ENCODE measurements around the gene WNT1. TPM values are rescaled to one million over a fixed set of nuclear protein-coding genes. Genes with fewer than 3 reads are reported as not detected.

The WNT1 gene
- total RNA-seq, 4 donors from 2014 or later: not detected

DNA sequence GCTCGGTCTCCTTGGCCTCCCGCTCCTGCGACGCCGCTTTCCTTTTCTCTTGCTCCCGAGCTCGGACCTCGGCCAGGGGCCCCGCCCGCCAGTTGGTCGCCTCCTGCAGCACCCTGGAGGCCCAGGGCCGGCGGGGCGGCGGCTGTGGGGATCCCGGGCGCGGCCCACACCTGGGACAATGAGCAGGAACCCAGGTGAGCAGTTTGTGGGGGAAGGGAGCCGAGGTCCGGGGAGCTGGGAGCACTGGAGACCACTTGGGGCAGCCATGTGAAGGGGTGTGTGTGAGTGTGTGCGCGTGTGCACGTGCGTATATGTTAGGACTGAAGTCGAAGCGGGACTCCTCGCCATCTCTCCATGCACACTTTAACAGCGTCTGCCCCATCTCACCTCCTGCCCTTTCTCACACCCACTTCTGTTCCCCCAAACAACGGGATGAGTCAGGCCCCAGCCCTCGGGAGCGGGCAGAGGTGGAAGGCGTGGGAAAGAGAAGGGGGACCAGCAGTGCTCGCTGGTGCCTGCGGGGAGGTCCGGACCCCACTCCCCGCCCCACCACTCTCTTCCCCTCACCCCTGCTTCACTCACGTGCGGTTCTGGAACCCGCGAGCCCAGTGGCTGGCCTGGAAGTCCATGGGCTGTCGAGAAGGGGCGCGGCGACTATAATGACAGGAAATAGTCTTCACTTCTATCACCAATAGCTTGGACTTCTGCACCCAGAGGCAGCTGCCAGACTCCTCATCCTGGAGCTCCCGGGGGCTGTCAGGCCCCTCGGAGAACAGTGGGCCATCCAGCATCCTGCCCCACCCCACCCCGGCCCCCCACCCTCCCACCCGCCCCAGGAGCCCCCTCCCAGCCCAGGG, 20.6 kb downstream of the WNT1 start:
- 2% methylated on average over 29 to 44 of the region's 48 CpGs for WGBS, 2 donors
- Histone ChIP-seq H3K27ac (no peak overlapping the region), H3K27me3 (peaks cover 0 to 89% of the 10 kb centered on the region in 2 donors), H3K36me3 (peaks cover 0 to 35% (median 4%) of the 10 kb centered on the region in 3 donors), H3K9me3 (no peaks in the 10 kb centered on the region), H3K4me1 (peaks cover 0 to 58% (median 35%) of the 10 kb centered on the region in 4 donors), H3K4me3 (peak overlapping the region; percentile 18 to 58 (median 34))
- DNase-seq (ENCODE audit: low spot score in 2 of 2): no peak
- TF ChIP-seq, protein P1, sequence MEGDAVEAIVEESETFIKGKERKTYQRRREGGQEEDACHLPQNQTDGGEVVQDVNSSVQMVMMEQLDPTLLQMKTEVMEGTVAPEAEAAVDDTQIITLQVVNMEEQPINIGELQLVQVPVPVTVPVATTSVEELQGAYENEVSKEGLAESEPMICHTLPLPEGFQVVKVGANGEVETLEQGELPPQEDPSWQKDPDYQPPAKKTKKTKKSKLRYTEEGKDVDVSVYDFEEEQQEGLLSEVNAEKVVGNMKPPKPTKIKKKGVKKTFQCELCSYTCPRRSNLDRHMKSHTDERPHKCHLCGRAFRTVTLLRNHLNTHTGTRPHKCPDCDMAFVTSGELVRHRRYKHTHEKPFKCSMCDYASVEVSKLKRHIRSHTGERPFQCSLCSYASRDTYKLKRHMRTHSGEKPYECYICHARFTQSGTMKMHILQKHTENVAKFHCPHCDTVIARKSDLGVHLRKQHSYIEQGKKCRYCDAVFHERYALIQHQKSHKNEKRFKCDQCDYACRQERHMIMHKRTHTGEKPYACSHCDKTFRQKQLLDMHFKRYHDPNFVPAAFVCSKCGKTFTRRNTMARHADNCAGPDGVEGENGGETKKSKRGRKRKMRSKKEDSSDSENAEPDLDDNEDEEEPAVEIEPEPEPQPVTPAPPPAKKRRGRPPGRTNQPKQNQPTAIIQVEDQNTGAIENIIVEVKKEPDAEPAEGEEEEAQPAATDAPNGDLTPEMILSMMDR (IDR thresholded peaks at IDR 0.05): no peak
- no peak for TF ChIP-seq EP300 (IDR thresholded peaks at IDR 0.05)
- no peak for TF ChIP-seq POLR2A (IDR thresholded peaks at IDR 0.05)

DNA sequence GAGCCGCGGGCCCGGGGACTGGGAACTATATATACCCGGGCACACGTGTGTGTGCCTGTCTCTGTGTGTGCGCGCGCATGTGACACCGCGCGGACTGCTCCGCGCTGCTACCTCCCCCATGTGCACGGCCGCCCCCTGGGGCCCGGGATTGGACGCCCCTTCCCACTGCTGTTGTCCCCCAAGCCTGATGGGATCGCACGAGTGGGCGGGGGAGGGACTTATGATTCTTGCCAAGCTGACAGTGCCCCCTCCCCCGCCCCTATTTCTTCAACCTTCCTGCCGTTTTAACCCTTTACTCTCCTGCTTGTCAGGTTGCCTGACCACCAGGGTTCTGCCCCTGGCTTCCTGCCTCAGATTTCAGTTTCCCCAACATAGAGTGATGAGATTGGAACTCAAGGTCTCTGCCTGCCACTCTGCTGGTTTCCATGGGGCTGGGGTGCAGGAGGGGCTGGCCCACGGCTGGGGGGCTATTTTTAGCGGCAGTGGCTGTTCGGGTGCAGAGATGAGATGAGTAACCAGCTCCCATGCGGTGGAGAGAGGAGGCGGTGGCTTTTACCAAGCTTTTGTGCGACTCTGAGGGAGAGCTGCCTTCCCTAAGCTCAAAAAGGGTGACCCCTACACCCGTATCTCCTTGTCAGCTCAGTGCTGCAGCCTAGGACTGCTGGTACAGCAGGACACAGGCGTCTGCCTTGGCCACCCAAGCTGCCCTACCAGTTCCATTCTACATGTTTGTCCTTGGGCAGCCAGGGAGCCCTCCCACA, 21.4 kb downstream of the WNT1 start, which contains the start of gene DDN:
DDN (minus strand) TSS at position 5 of the 761 bp plus-strand sequence. CDS start 88 bp downstream, outside the sequence.
- no peak for DNase-seq (ENCODE audit: low spot score in 2 of 2)
- peak within 1 kb of the TSS; percentile 18 to 58 (median 34) for H3K4me3 ChIP-seq
- WGBS, 2 donors: 1 to 6% methylated on average over 23 to 26 of the region's 30 CpGs
- peaks cover 0 to 56% (median 35%) of the 10 kb centered on the region in 4 donors for H3K4me1 ChIP-seq
- no peak within 1 kb of the TSS for H3K27ac ChIP-seq
- H3K27me3 ChIP-seq: peaks cover 0 to 84% of the 10 kb centered on the region in 2 donors
- no peak for TF ChIP-seq EP300 (IDR thresholded peaks at IDR 0.05)
- TF ChIP-seq POLR2A (IDR thresholded peaks at IDR 0.05): no peak
- TF ChIP-seq, protein P1 (IDR thresholded peaks at IDR 0.05): no peak
- no peaks in the 10 kb centered on the region for H3K9me3 ChIP-seq
- H3K36me3 ChIP-seq: peaks cover 0 to 43% (median 12%) of the 10 kb centered on the region in 3 donors

DNA sequence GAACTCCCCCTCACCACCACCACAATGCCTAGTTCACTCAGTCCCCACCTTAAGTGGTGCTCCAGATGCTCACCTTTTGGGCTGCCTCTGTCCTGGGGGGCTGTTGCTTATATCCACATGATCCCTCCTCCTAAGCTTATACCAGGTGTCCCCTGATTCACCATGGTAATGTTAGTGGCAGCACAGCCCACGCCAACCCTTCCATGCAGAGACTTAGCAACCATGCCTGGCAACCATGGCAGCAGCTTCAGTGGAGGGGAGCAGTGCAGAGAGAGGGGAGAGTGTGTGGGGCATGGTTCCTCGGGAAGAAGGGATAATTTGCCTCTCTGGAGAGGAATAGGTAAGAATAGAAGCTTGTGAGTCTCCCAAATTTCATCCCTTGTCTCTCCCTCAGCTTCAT, 22.2 kb downstream of the WNT1 start:
- DNase-seq (ENCODE audit: low spot score in 2 of 2): no peak
- WGBS, 2 donors: 77 to 97% methylated on average over 2 of the region's 2 CpGs

DNA sequence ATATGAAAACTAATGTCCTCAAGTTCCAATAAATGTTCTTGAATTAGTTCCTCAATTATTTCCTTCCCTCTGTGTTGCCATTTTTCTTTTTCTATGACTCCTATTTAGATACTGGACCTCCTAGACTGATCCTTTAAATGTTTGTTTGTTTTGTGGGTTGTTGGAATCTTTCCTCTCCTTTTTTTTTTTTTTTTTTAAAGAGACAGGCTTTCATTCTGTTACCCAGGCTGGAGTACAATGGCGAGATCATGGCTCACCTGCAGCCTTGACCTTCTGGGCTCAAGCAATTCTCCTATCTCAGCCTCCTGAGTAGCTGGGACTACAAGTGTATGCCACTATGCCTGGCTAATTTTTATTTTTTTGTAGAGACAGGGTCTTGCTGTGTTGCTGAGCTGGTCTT, 30.8 kb downstream of the WNT1 start:
- Histone ChIP-seq H3K27me3 (peaks cover 0 to 5% of the 10 kb centered on the region in 2 donors), H3K4me3 (no peak overlapping the region), H3K4me1 (no peaks in the 10 kb centered on the region), H3K27ac (no peak overlapping the region), H3K9me3 (no peaks in the 10 kb centered on the region), H3K36me3 (peaks cover 0 to 89% (median 18%) of the 10 kb centered on the region in 3 donors)
- TF ChIP-seq, protein P1 (IDR thresholded peaks at IDR 0.05): no peak
- no peak for TF ChIP-seq EP300 (IDR thresholded peaks at IDR 0.05)
- TF ChIP-seq POLR2A (IDR thresholded peaks at IDR 0.05): no peak
- no peak for DNase-seq (ENCODE audit: low spot score in 2 of 2)
- WGBS, 2 donors: 78 to 94% methylated on average over 1 of the region's 1 CpG

More for the DNA sequence above, 22.2 kb downstream of the WNT1 start:
- H3K36me3 ChIP-seq: peaks cover 0 to 51% (median 12%) of the 10 kb centered on the region in 3 donors
- H3K4me1 ChIP-seq: peaks cover 0 to 48% (median 34%) of the 10 kb centered on the region in 4 donors
- no peak overlapping the region for H3K27ac ChIP-seq
- no peak overlapping the region for H3K4me3 ChIP-seq
- H3K9me3 ChIP-seq: no peaks in the 10 kb centered on the region
- peaks cover 0 to 78% of the 10 kb centered on the region in 2 donors for H3K27me3 ChIP-seq
- TF ChIP-seq EP300 (IDR thresholded peaks at IDR 0.05) (no peak), POLR2A (IDR thresholded peaks at IDR 0.05) (no peak)
- TF ChIP-seq, protein P1 (IDR thresholded peaks at IDR 0.05): no peak

Measured in tibial nerve (tissue), 4 donors.